T-helper 17 cell (primary cell): Measurements from ENCODE around the gene SALL4. TPM values are rescaled to one million over a fixed set of nuclear protein-coding genes. Genes with fewer than 3 reads are reported as not detected.
"Not testable (repeated sequence)": the region's sequence is repeated elsewhere in the genome, so short reads cannot be mapped to it uniquely, and the experiment has no call there.

ENCODE experiments used
- ATAC-seq: fragments of 150-1000 bp; cut with Tn5 transposase; 2 replicates; pipeline ENCODE4 v1.10.0; 2021; ENCODE audit warnings: mild to moderate bottlenecking, moderate library complexity
- DNase-seq, 3 donors: peaks; one replicate each; pipeline versions ENCODE4 v3.0.0 to v3.0.0-alpha.2; 2020 to 2021
- H3K9me3 ChIP-seq: one replicate; pipeline ENCODE4 v1.7.0; 2013; ENCODE audit warnings: low read length, mild to moderate bottlenecking; ENCODE audit not compliant: control insufficient read depth, poor library complexity, severe bottlenecking
- H3K27ac Mint-ChIP-seq: one replicate; pipeline ENCODE4 v1.8.0; 2022; ENCODE audit warnings: mild to moderate bottlenecking, moderate library complexity, mixed read lengths
- H3K27me3 Mint-ChIP-seq: one replicate; pipeline ENCODE4 v1.8.0; 2022; ENCODE audit warnings: mixed read lengths
- H3K36me3 Mint-ChIP-seq: one replicate; pipeline ENCODE4 v1.8.0; 2022; ENCODE audit warnings: low read depth, mixed read lengths
- H3K4me1 Mint-ChIP-seq: one replicate; pipeline ENCODE4 v1.8.0; 2022; ENCODE audit warnings: mild to moderate bottlenecking, mixed read lengths
- H3K4me3 Mint-ChIP-seq: one replicate; pipeline ENCODE4 v1.8.0; 2022; ENCODE audit warnings: mild to moderate bottlenecking, moderate library complexity, mixed read lengths
- total RNA-seq, 4 donors: library from RNA in 2 of 4; stranded (reverse) in 2 of 4; gene quantifications; one replicate each; pipeline ENCODE4 v1.2.3 and lab custom pipeline; 2022 to 2026

Gene SALL4
- total RNA-seq, 2 donors from 2014 or later = 0.16 to 0.32 TPM

DNA sequence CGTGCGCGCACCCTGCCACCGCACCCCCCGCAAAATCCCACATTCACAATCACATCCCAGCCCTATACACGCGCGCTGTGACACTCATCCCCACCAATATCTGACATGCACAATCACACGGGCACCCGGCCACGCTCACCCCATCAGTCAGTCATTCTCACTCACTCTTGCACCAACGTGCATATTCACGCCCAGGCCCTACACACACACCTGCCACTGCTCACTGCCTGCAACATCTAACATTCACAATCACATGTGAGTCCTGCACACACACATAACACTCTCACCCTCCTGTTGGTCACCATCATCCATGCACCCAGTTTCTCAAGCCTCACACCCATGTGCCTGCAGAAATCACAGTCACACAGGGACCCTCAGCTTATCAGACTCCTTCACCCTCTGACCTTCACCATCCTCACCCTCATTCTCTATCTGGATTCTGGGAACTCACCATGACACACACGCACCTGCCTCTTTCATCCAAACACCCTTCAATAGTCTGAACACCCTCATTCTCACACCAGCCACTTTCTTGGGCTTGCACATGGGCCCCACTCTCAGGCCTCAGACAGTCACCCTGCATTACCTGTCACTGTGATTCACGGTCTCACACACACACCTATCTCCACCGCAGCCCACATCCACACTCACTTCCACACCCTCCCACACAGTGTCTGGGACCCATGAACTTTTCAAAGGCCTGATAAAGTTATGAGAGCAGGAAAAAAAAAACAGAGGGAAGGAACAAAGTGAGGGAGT is 33.4 kb downstream of the SALL4 start:
- ATAC-seq = no peak
- H3K9me3 ChIP-seq = no peaks in the 10 kb centered on the region
- Mint-ChIP-seq H3K27me3 (peaks cover 55% of the 10 kb centered on the region), H3K4me1 (peaks cover 7% of the 10 kb centered on the region), H3K27ac (no peak overlapping the region), H3K36me3 (peaks cover 8% of the 10 kb centered on the region), H3K4me3 (peak overlapping the region; percentile 92)
- DNase-seq = no peak

DNA sequence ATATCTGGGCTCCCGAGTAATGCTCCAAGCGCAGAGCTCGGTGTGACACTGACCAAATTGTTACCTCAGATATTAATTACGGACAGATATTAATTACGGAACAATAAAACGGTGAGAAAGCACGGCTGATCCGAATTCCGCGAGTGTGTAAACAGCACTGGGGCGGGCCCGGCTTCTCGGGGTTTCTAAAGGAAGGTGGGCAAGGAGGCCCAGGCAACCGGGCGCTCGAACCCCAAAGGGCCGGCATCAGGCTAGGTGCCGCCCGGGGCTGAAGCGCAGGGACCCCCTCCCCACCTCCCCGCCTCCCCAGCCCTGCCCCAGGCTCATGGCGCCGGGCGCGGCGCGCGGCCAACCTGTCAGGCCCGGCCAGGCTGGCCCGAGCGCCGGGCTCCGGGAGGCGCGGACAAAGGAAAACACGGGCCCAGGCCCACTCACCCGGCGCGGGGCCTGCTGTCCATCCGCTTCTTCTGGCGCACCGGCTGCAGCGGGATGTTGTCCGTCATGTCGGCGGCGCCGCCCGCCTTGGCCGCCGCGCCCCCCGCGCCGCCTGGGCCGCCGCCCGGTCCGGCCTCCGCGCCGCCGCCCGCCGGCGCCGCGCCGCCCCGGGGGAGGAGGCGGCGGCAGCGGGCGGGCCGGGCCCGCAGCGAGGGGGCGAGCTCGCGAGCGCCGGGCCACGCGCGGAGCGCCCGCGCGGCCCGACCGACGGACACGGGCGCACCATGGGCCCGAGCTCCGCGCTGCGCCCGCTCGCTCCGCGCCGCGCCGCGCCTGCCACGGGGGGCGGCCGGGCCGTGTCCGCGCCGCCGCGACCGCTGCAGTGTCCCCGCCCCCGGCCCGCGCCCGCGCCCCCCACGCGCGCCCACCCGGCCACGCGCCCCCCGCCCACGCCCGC is 34.2 kb downstream of the SALL4 start, which contains the start of gene ATP9A:
TSS of gene ATP9A (minus strand) at position 524 of the 892 bp plus-strand sequence. CDS start at position 503, 21 bp downstream.
- H3K36me3 Mint-ChIP-seq = peaks cover 8% of the 10 kb centered on the region
- no peak within 1 kb of the TSS for H3K27ac Mint-ChIP-seq
- no peaks in the 10 kb centered on the region for H3K9me3 ChIP-seq
- H3K4me3 Mint-ChIP-seq = peak within 1 kb of the TSS; percentile 92
- no peak for DNase-seq
- peaks cover 7% of the 10 kb centered on the region for H3K4me1 Mint-ChIP-seq
- H3K27me3 Mint-ChIP-seq = peaks cover 55% of the 10 kb centered on the region
- ATAC-seq = no peak

DNA sequence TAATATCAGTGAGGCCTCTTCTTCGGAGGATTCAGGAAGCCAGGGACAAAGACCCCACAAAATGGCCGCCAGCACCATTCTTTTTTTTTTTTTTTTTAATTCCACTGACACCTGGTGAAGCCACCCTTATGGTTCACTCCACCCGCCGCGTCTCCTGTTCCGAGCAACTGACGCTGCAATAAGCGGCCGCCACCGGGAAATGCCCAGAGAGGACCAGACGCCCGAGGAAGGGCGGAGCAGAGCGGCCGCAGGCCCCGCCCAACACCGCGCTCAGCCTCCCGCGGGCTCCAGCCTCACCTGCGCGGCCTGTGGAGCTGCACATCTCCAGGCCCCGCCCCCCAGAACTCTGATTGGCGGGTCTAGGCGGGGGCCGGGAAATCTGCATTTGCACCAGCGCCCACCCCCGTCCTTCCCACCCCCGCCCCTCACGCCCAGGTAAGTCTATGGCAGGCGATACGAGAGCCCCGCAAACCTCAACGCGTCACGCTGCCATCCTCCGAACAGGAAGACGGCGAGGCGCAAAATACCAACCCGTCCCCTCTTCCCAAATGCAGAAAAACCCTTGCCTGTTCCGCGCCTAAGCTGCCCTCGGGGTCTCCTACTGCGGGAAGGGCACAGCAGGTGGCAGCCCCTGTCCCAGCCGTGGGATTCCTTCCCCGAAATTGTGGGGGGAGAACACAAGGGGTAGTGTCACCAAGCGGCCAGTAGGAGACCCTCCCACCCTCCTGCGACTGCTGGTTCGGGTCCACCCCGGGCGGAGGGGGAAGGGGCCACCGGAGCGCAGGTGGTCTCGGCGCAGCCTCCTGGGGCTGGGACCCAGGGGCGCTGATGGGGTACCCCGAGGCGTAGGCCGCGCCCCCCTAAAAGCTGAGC is 35.1 kb downstream of the SALL4 start:
- no peak for DNase-seq
- peak; percentile 81 for ATAC-seq
- Mint-ChIP-seq H3K27ac (no peak overlapping the region), H3K27me3 (peaks cover 52% of the 10 kb centered on the region), H3K4me1 (peaks cover 7% of the 10 kb centered on the region), H3K36me3 (peaks cover 8% of the 10 kb centered on the region), H3K4me3 (peak overlapping the region; percentile 76)
- H3K9me3 ChIP-seq = no peaks in the 10 kb centered on the region

DNA sequence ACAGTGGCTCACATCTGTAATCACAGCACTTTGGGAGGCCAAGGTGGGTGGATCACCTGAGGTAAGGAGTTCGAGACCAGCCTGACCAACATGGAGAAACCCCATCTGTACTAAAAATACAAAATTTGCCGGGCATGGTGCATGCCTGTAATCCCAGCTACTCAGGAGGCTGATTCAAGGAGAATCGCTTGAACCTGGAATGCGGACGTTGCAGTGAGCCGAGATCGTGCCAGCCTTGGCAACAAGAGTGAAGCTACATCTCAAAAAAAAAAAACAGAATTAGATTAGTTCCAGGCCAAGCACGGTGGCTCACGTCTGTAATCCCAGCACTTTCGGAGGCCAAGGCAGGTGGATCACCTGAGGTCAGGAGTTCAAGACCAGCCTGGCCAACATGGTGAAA is 36.9 kb downstream of the SALL4 start:
- not testable (repeated sequence) for ATAC-seq, H3K27ac Mint-ChIP-seq, H3K4me3 Mint-ChIP-seq, H3K9me3 ChIP-seq, H3K4me1 Mint-ChIP-seq, DNase-seq, H3K36me3 Mint-ChIP-seq
- peaks cover 61% of the 10 kb centered on the region for H3K27me3 Mint-ChIP-seq

DNA sequence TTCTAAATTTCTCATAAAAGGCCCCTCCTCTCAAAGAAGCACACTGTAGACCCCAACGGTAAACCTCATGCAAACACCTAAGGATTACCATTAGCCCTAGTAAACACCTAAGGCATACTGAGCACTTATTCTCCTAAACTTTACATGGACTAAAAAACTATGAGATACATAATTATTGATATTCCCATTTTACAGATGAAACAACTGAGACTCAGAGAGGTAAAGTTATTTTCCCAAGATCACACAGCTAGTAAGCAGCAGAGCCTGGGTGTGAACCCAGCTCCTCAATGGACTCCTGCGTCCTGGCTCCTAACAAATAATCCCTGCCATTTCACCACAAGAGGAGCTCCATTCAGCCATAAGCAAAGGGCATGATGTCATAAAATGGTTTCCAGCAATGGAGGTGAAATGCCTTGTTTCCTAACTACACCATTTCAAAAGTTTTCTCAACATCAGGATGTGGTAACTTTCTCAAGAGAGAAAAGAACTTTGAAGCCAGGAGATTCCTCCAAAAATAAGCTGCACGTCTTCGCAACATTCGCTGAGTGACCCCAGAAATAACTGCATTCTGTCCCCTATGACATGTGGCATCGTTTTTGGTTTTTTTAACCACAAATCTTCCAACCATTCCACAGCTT is 38.2 kb downstream of the SALL4 start:
- Mint-ChIP-seq H3K27ac (no peak overlapping the region), H3K4me1 (peaks cover 5% of the 10 kb centered on the region), H3K4me3 (no peak overlapping the region), H3K36me3 (peaks cover 5% of the 10 kb centered on the region), H3K27me3 (peaks cover 57% of the 10 kb centered on the region)
- DNase-seq (no peak), ATAC-seq (no peak)
- H3K9me3 ChIP-seq = no peaks in the 10 kb centered on the region

DNA sequence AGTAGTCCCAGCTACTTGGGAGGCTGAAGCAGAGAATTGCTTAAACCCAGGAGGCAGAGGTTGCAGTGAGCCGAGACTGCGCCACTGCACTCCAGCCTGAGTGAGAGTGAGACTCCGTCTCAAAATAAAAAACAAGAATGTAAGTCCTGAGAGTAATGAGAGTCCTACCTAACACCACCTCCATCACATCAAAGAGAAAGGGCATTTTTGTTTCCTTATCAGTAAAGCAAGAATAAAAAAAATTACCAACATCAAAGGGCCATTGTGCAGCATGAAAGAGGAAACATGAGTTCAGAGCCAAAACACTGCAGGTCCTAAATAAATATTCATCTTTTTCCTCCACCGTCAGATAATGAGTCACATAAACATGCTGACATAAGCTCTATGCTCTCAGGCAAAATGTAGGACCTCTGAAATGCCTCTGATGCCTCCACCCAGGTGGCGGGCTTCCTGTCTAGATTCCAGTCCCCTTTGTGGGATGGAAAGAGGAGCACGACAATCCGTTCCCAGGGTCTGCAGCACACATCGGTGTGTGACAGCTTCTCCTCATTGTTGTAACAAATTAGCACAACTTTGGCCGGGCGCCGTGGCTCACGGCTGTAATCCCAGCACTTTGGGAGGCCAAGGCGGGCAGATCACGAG is 41.3 kb downstream of the SALL4 start:
- Mint-ChIP-seq H3K4me1 (no peaks in the 10 kb centered on the region), H3K4me3 (no peak overlapping the region), H3K36me3 (no peaks in the 10 kb centered on the region), H3K27ac (no peak overlapping the region), H3K27me3 (peaks cover 58% of the 10 kb centered on the region)
- no peaks in the 10 kb centered on the region for H3K9me3 ChIP-seq
- DNase-seq (no peak), ATAC-seq (no peak)

DNA sequence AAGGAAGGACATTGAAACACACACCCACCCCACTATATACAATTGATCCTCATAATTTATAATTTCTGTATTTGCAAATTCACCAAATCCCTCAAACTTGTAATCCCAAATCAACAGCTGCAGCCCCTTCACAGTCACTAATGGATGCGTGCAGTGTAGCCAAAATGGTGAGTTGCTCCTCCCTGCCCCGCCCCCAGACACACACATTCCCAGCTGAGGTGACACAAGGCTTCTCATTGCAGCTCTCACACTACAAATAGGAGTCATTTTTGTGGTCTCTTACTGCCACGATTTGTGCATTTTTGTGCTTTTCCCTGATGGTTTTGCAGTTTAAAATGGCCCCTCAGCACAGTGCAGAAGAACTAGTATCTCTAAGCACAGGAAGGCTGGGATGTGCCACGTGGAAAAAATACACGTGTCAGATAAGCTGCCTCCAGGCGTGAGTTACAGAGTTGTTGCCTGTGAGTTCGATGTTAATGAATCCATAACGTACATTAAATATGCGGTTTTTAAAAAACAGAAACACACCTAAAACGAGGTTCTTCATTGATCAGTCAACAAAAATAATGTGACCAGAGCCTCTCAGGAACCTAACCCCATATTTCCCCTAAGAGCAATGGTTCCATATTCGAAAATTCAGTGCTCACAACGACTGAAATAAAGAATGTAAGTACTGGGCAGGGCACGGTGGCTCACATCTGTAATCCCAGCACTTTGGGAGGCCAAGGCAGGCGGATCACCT is 42.4 kb downstream of the SALL4 start:
- no peaks in the 10 kb centered on the region for H3K36me3 Mint-ChIP-seq
- H3K27me3 Mint-ChIP-seq = peaks cover 47% of the 10 kb centered on the region
- no peak for ATAC-seq
- no peak overlapping the region for H3K4me3 Mint-ChIP-seq
- DNase-seq = no peak
- no peaks in the 10 kb centered on the region for H3K4me1 Mint-ChIP-seq
- no peak overlapping the region for H3K27ac Mint-ChIP-seq
- H3K9me3 ChIP-seq = no peaks in the 10 kb centered on the region

DNA sequence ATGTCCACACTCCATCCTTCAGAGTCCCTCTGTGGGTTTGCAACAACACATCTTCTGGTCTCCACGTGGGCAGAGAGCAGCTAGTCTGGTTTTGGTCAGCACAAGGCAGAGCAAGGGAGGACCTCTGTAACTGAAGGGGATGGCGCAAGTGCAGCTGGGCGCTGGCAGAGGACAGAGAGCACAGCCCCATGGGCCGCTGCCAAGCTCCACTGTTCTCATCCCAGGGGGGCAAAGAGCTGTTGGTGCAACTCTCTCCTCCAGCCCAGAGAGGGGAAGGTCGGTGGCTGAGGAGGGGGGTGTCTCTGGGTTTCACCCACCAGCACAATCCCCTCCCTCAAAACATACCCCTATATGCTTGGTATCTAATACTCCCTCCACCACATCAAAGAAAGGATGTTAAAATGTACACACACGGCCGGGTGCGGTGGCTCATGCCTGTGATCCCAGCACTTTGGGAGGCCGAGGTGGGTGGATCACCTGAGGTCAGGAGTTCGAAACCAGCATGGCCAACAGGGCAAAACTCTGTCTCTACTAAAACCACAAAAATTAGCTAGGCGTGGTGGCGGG is 43.3 kb downstream of the SALL4 start:
- DNase-seq (no peak), ATAC-seq (no peak)
- Mint-ChIP-seq H3K27me3 (peaks cover 38% of the 10 kb centered on the region), H3K4me3 (no peak overlapping the region), H3K27ac (no peak overlapping the region), H3K4me1 (no peaks in the 10 kb centered on the region), H3K36me3 (no peaks in the 10 kb centered on the region)
- no peaks in the 10 kb centered on the region for H3K9me3 ChIP-seq

DNA sequence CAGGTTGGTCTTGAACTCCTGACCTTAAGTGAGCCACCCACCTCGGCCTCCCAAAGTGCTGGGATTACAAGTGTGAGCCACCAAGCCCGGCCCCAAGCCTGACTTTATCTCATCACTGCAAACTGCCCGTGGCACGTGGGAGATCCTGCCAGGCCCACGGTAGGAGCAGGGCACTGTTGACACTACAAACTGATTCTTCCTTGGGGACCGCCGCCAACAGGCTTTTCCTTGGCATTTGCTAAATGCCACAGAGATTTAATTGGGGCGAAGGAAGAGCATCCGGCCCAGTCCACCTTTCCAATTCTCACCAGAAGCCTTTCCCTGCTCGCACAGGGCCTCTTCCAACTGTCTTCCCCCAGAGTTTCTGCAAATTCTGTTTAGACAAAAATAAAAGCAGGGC is 45.1 kb downstream of the SALL4 start:
- no peaks in the 10 kb centered on the region for H3K9me3 ChIP-seq
- Mint-ChIP-seq H3K4me1 (no peaks in the 10 kb centered on the region), H3K27ac (no peak overlapping the region), H3K4me3 (no peak overlapping the region), H3K27me3 (peaks cover 33% of the 10 kb centered on the region), H3K36me3 (no peaks in the 10 kb centered on the region)
- DNase-seq (no peak), ATAC-seq (no peak)

DNA sequence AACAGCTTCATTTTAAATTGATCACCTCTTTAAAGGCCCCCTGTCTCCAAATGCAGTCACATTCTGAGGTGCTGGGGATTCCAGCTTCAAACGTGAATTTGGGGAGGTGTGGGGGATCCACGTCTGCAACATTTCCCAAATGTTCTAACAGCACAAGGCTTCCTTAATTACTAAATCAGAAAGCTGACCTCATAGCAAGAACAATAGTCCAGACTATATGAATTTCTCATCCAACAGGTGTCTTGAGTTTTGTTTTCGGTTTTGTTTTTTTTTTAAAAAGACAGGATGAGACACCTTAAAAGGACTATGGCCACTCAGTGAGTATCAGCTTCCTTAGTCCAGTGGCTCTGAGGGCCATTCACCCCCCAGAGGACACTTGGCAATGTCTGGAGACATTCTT is 45.7 kb downstream of the SALL4 start:
- no peak overlapping the region for H3K27ac Mint-ChIP-seq
- DNase-seq = no peak
- H3K4me3 Mint-ChIP-seq = no peak overlapping the region
- peaks cover 29% of the 10 kb centered on the region for H3K27me3 Mint-ChIP-seq
- no peaks in the 10 kb centered on the region for H3K4me1 Mint-ChIP-seq
- no peaks in the 10 kb centered on the region for H3K9me3 ChIP-seq
- no peak for ATAC-seq
- no peaks in the 10 kb centered on the region for H3K36me3 Mint-ChIP-seq

DNA sequence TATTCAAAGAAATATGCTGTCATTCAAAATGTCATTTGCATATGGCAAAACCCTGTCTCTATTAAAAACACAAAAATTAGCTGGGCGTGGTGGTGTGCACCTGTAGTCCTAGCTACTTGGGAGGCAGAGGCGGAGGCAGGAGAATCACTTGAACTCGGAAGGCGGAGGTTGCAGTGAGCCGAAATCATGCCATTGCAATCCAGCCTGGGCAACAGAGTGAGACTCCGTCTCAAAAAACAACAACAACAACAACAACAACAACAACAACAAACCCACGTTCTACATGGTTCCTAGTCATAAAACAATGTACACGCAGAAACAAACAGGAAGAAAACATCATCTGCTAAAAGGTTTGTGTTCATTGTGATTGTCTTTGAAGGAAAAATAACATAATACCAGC is 49.1 kb downstream of the SALL4 start:
- H3K27ac Mint-ChIP-seq, H3K4me1 Mint-ChIP-seq, DNase-seq, H3K9me3 ChIP-seq, ATAC-seq, H3K4me3 Mint-ChIP-seq, H3K27me3 Mint-ChIP-seq, H3K36me3 Mint-ChIP-seq: not testable (repeated sequence)
